Putamen (tissue), 1 donor: Measurements from ENCODE around the gene PAX8.
A peak's percentile ranks its signal among the peaks of the same experiment; 100 is the strongest.

ENCODE experiments used
- DNase-seq: peaks from one replicate; pipeline ENCODE4 v3.0.0-alpha.2; 2016; ENCODE audit warnings: low spot score

The PAX8 gene

GRCh38 chr2:113219889-113220641 is 58.7 kb downstream of the PAX8 start:
- DNase-seq = no peak

- DNase-seq = no peak
Observed at GRCh38 chr2:113219525-113219888, 59.2 kb downstream of the PAX8 start.

- DNase-seq = no peak
Observed at GRCh38 chr2:113219092-113219441, 59.7 kb downstream of the PAX8 start.

- no peak for DNase-seq
Observed at GRCh38 chr2:113218283-113219091, 60.2 kb downstream of the PAX8 start.

- no peak for DNase-seq
Observed at GRCh38 chr2:113217455-113218282, 61.1 kb downstream of the PAX8 start.

- no peak for DNase-seq
Observed at GRCh38 chr2:113216891-113217454, 61.7 kb downstream of the PAX8 start.

GRCh38 chr2:113216321-113216720 is 62.4 kb downstream of the PAX8 start:
- DNase-seq = no peak

GRCh38 chr2:113215056-113215455 is 63.7 kb downstream of the PAX8 start:
- no peak for DNase-seq

- DNase-seq = no peak
Observed at GRCh38 chr2:113214141-113214540, 64.6 kb downstream of the PAX8 start.

- DNase-seq = no peak
Observed at GRCh38 chr2:113213061-113213930, 65.4 kb downstream of the PAX8 start.

GRCh38 chr2:113212245-113213060 is 66.3 kb downstream of the PAX8 start:
- DNase-seq = no peak

- no peak for DNase-seq
Observed at GRCh38 chr2:113211226-113212105, 67.3 kb downstream of the PAX8 start.

GRCh38 chr2:113209646-113210171 is 69.0 kb downstream of the PAX8 start:
- DNase-seq = no peak

- DNase-seq = no peak
Observed at GRCh38 chr2:113209011-113209645, 69.6 kb downstream of the PAX8 start.

GRCh38 chr2:113208396-113208795 is 70.3 kb downstream of the PAX8 start:
- no peak for DNase-seq

GRCh38 chr2:113207021-113207420 is 71.7 kb downstream of the PAX8 start:
- no peak for DNase-seq

GRCh38 chr2:113206251-113206650 is 72.5 kb downstream of the PAX8 start:
- no peak for DNase-seq

- peak; percentile 52 for DNase-seq
Observed at GRCh38 chr2:113203901-113204519, 74.7 kb downstream of the PAX8 start.
